NCI-H2227 (cell line): Measurements from ENCODE around the gene ZC3H7A.

Experiments used
- DNase-seq: peaks from one replicate; lab custom pipeline; 2025; ENCODE audit not compliant: unreplicated experiment; lab: John Stamatoyannopoulos, UW

ZC3H7A gene

DNA sequence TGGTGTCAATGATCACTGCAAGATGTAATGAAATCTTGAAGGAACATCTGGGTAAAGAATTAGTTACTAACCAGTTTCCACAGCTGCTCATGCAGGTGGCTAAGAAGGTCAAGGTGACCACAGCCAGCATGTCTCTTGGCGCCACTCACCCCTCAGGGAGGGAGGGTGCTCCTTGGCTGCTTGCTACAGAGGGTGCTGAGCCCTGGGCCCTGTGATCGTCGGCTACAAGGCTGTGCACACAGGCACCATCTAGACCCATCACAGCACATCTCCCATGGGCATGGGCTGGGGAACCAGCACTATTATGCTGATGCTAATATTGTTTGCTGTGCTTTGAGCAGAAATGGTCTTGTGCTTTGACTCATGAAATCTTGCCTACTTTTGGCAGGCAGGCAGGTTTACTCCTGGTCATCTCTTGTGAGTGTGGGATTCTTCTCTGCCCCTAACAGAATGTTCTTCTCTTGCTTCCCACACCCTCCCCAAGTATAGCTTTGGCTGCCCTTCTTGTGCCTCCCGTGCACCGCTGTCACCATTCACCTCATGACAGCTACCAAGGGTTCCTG is 90.8 kb downstream of the ZC3H7A start:
- no peak for DNase-seq

GRCh38 chr16:11705311-11706025 is 91.6 kb downstream of the ZC3H7A start:
- no peak for DNase-seq
